Testis (tissue), 3 donors: ENCODE data around the gene PHLDA3. TPM values are rescaled to one million over a fixed set of nuclear protein-coding genes. Genes with fewer than 3 reads are reported as not detected.
"Not testable (repeated sequence)": the region's sequence is repeated elsewhere in the genome, so short reads cannot be mapped to it uniquely, and the experiment has no call there.

Source experiments
- DNase-seq: peaks from one replicate; pipeline ENCODE4 v3.0.0-alpha.2; 2019
- H3K27ac ChIP-seq, 2 donors: fragments of 200-600 bp; sonication (generic); one replicate each; pipeline ENCODE4 v1.5.1; 2019
- H3K27me3 ChIP-seq: fragments of 200-600 bp; sonication (generic); one replicate; pipeline ENCODE4 v1.5.1; 2019
- H3K36me3 ChIP-seq: fragments of 200-600 bp; sonication (generic); one replicate; pipeline ENCODE4 v1.5.1; 2017; ENCODE audit warnings: low read depth; ENCODE audit errors: missing control alignments
- H3K4me1 ChIP-seq: fragments of 200-600 bp; sonication (generic); one replicate; pipeline ENCODE4 v1.5.1; 2019
- H3K4me3 ChIP-seq, 2 donors: fragments of 200-600 bp; sonication (generic); one replicate each; pipeline ENCODE4 v1.5.1; 2017 to 2019
- H3K9me3 ChIP-seq: fragments of 200-600 bp; sonication (generic); one replicate; pipeline ENCODE4 v1.5.1; 2017
- CTCF ChIP-seq, 3 experiments: fragments of 450-650 bp in 2 of 3; fragments of 200-600 bp in 1 of 3; sonication (generic) in 1 of 3; IDR thresholded peaks; one replicate each; pipeline ENCODE4 v1.5.1; 2016 to 2019; ENCODE audit warnings: antibody characterized with exemption in 3 of 3, mild to moderate bottlenecking in 2 of 3, moderate library complexity in 1 of 3
- POLR2A ChIP-seq: fragments of 450-650 bp; IDR thresholded peaks from one replicate; pipeline ENCODE4 v1.6.1; 2017; ENCODE audit warnings: antibody characterized with exemption, mild to moderate bottlenecking, moderate library complexity
- WGBS, 2 donors: methylation state at CpG; one replicate each; pipeline ENCODE4 v1.1.5; 2018; 5-methylcytosine and 5-hydroxymethylcytosine counted together
- intact Hi-C: fragments of 100-400 bp; cut with DNase I; formaldehyde crosslinking; loops from one replicate; pipeline ENCODE4 v1.15.1; 2023; ENCODE audit warnings: low total_unique reads
- polyA plus RNA-seq: library from polyadenylated mRNA; stranded (reverse); fragments of 350-450 nt; fragmentation: Illumina TruSeq; extraction: RNeasy Lipid Tissue Mini Kit (QIAGEN cat#74804); gene quantifications from one replicate; pipeline ENCODE4 v1.2.3, GENCODE V29; 2014; ENCODE audit warnings: low read depth, low replicate concordance; ENCODE audit not compliant: insufficient read depth
- total RNA-seq, 2 donors: library from RNA; depleted of rRNA; stranded (reverse); fragments of >200 nt; gene quantifications; one replicate each; pipeline ENCODE4 v1.2.3, GENCODE V29; 2016

PHLDA3 gene
- total and polyA plus RNA-seq, 3 donors from 2014 or later, result 22.7 to 24.0 (median 23.1) TPM

- Histone ChIP-seq H3K27ac (no peak overlapping the region), H3K27me3 (no peaks in the 10 kb centered on the region), H3K9me3 (no peaks in the 10 kb centered on the region), H3K36me3 (no peaks in the 10 kb centered on the region), H3K4me1 (peaks cover 17% of the 10 kb centered on the region), H3K4me3 (peak overlapping the region; percentile 9 to 11)
- peak; percentile 88 to 91 (median 88) for TF ChIP-seq CTCF (IDR thresholded peaks at IDR 0.05)
- TF ChIP-seq POLR2A, result no peak
- peak; percentile 85 for DNase-seq
- WGBS, 2 donors, result 0 to 8% methylated on average over 7 to 35 of the region's 35 CpGs
- intact Hi-C loops, result no loop called here
These were observed 12.9 kb upstream of the PHLDA3 start for GRCh38 chr1:201481761-201482493.

GRCh38 chr1:201481004-201481380 lies 12.0 kb upstream of the PHLDA3 start:
- Histone ChIP-seq H3K27me3 (no peaks in the 10 kb centered on the region), H3K4me1 (peaks cover 17% of the 10 kb centered on the region), H3K27ac (no peak overlapping the region), H3K4me3 (peak overlapping the region; percentile 11 to 31), H3K9me3 (no peaks in the 10 kb centered on the region), H3K36me3 (no peaks in the 10 kb centered on the region)
- DNase-seq, result no peak
- WGBS, 2 donors, result 10% methylated on average over 16 to 17 of the region's 17 CpGs
- no peak for TF ChIP-seq CTCF (IDR thresholded peaks at IDR 0.05)
- no peak for TF ChIP-seq POLR2A
- intact Hi-C loops, result no loop called here

- no peak overlapping the region for H3K27ac ChIP-seq
- DNase-seq, result peak; percentile 60
- TF ChIP-seq CTCF (IDR thresholded peaks at IDR 0.05), result no peak
- no peak for TF ChIP-seq POLR2A
- H3K4me3 ChIP-seq, result peak overlapping the region; percentile 11 to 31
- intact Hi-C loops, result no loop called here
- 8 to 12% methylated on average over 26 to 36 of the region's 37 CpGs for WGBS, 2 donors
- no peaks in the 10 kb centered on the region for H3K36me3 ChIP-seq
- no peaks in the 10 kb centered on the region for H3K9me3 ChIP-seq
- H3K27me3 ChIP-seq, result no peaks in the 10 kb centered on the region
- H3K4me1 ChIP-seq, result peaks cover 17% of the 10 kb centered on the region
These were observed 11.4 kb upstream of the PHLDA3 start for GRCh38 chr1:201480231-201481003.

GRCh38 chr1:201479201-201479730 lies 10.3 kb upstream of the PHLDA3 start:
- WGBS, 2 donors, result 74 to 91% methylated on average over 4 of the region's 4 CpGs
- intact Hi-C loops, result no loop called here
- H3K27ac ChIP-seq, result no peak overlapping the region
- H3K36me3 ChIP-seq, result no peaks in the 10 kb centered on the region
- no peaks in the 10 kb centered on the region for H3K9me3 ChIP-seq
- DNase-seq, result no peak
- H3K4me3 ChIP-seq, result no peak overlapping the region
- no peak for TF ChIP-seq POLR2A
- TF ChIP-seq CTCF (IDR thresholded peaks at IDR 0.05), result no peak
- H3K27me3 ChIP-seq, result no peaks in the 10 kb centered on the region
- H3K4me1 ChIP-seq, result peaks cover 17% of the 10 kb centered on the region

GRCh38 chr1:201478666-201479065 lies 9.7 kb upstream of the PHLDA3 start:
- H3K36me3 ChIP-seq, intact Hi-C loops, H3K4me3 ChIP-seq, H3K9me3 ChIP-seq, H3K27me3 ChIP-seq, H3K27ac ChIP-seq, DNase-seq: not testable (repeated sequence)
- H3K4me1 ChIP-seq, result peaks cover 17% of the 10 kb centered on the region
- WGBS, 2 donors, result 92 to 99% methylated on average over 3 of the region's 3 CpGs
